HUES6 (cell line): Measurements from ENCODE around the gene MICAL1.

Experiments used
- H3K27ac ChIP-seq: 2 replicates; pipeline ENCODE4 v1.7.0; 2013; ENCODE audit warnings: low read depth, mild to moderate bottlenecking, low read length, inconsistent platforms
- H3K27me3 ChIP-seq: 2 replicates; pipeline ENCODE4 v1.6.1; 2013; ENCODE audit warnings: low read length; ENCODE audit not compliant: control insufficient read depth, insufficient read depth
- H3K36me3 ChIP-seq: 2 replicates; pipeline ENCODE4 v1.6.1; 2013; ENCODE audit warnings: low read length; ENCODE audit not compliant: control insufficient read depth, insufficient read depth
- H3K4me1 ChIP-seq: 2 replicates; pipeline ENCODE4 v1.6.1; 2013; ENCODE audit warnings: low read length; ENCODE audit not compliant: control insufficient read depth, insufficient read depth
- H3K4me3 ChIP-seq: 2 replicates; pipeline ENCODE4 v1.5.1; 2013; ENCODE audit warnings: low read depth, low read length
- H3K9ac ChIP-seq: one replicate; pipeline ENCODE4 v1.6.1; 2013; ENCODE audit warnings: mild to moderate bottlenecking, low read length
- H3K9me3 ChIP-seq: 2 replicates; pipeline ENCODE4 v1.6.1; 2013; ENCODE audit warnings: low read depth, low read length; ENCODE audit not compliant: control insufficient read depth, insufficient read depth

MICAL1 gene

GRCh38 chr6:109420751-109421150, 34.8 kb downstream of the MICAL1 start:
- Histone ChIP-seq H3K9me3 (no peaks in the 10 kb centered on the region), H3K27me3 (no peaks in the 10 kb centered on the region), H3K4me3 (no peak overlapping the region), H3K27ac (no peak overlapping the region), H3K9ac (no peak overlapping the region), H3K36me3 (no peaks in the 10 kb centered on the region), H3K4me1 (no peaks in the 10 kb centered on the region)

- H3K27ac ChIP-seq: no peak overlapping the region
Observed at GRCh38 chr6:109417646-109418045, 37.9 kb downstream of the MICAL1 start.

GRCh38 chr6:109411034-109411433, 44.5 kb downstream of the MICAL1 start:
- Histone ChIP-seq H3K27me3 (no peaks in the 10 kb centered on the region), H3K9me3 (no peaks in the 10 kb centered on the region), H3K27ac (no peak overlapping the region), H3K4me1 (no peaks in the 10 kb centered on the region), H3K9ac (no peak overlapping the region), H3K4me3 (no peak overlapping the region), H3K36me3 (no peaks in the 10 kb centered on the region)

More at GRCh38 chr6:109417646-109418045, 37.9 kb downstream of the MICAL1 start:
- H3K36me3 ChIP-seq: no peaks in the 10 kb centered on the region
- no peak overlapping the region for H3K4me3 ChIP-seq
- H3K27me3 ChIP-seq: no peaks in the 10 kb centered on the region
- H3K9me3 ChIP-seq: no peaks in the 10 kb centered on the region
- H3K4me1 ChIP-seq: no peaks in the 10 kb centered on the region
- no peak overlapping the region for H3K9ac ChIP-seq

GRCh38 chr6:109406196-109406595, 49.4 kb downstream of the MICAL1 start:
- Histone ChIP-seq H3K27ac (no peak overlapping the region), H3K9ac (no peak overlapping the region), H3K4me3 (no peak overlapping the region), H3K9me3 (no peaks in the 10 kb centered on the region), H3K4me1 (no peaks in the 10 kb centered on the region), H3K27me3 (no peaks in the 10 kb centered on the region), H3K36me3 (no peaks in the 10 kb centered on the region)

- H3K27ac ChIP-seq: no peak overlapping the region
- H3K9me3 ChIP-seq: no peaks in the 10 kb centered on the region
- H3K4me3 ChIP-seq: no peak overlapping the region
- no peaks in the 10 kb centered on the region for H3K36me3 ChIP-seq
- no peaks in the 10 kb centered on the region for H3K27me3 ChIP-seq
- no peaks in the 10 kb centered on the region for H3K4me1 ChIP-seq
- no peak overlapping the region for H3K9ac ChIP-seq
Observed at GRCh38 chr6:109397020-109397419, 58.6 kb downstream of the MICAL1 start.

- H3K27ac ChIP-seq: no peak overlapping the region
- no peak overlapping the region for H3K4me3 ChIP-seq
- no peaks in the 10 kb centered on the region for H3K36me3 ChIP-seq
- no peaks in the 10 kb centered on the region for H3K4me1 ChIP-seq
- H3K9ac ChIP-seq: no peak overlapping the region
- H3K9me3 ChIP-seq: no peaks in the 10 kb centered on the region
- H3K27me3 ChIP-seq: no peaks in the 10 kb centered on the region
Observed at GRCh38 chr6:109396046-109396718, 59.4 kb downstream of the MICAL1 start.
